Non-pigmented ciliary epithelial cell (primary cell): Measurements from ENCODE around the gene PDE8A.
"Not testable (repeated sequence)": the region's sequence is repeated elsewhere in the genome, so short reads cannot be mapped to it uniquely, and the experiment has no call there.

ENCODE experiments used
- DNase-seq: peaks from one replicate; pipeline ENCODE4 v3.0.0-alpha.2; 2010; ENCODE audit warnings: low read depth

Gene PDE8A

DNA sequence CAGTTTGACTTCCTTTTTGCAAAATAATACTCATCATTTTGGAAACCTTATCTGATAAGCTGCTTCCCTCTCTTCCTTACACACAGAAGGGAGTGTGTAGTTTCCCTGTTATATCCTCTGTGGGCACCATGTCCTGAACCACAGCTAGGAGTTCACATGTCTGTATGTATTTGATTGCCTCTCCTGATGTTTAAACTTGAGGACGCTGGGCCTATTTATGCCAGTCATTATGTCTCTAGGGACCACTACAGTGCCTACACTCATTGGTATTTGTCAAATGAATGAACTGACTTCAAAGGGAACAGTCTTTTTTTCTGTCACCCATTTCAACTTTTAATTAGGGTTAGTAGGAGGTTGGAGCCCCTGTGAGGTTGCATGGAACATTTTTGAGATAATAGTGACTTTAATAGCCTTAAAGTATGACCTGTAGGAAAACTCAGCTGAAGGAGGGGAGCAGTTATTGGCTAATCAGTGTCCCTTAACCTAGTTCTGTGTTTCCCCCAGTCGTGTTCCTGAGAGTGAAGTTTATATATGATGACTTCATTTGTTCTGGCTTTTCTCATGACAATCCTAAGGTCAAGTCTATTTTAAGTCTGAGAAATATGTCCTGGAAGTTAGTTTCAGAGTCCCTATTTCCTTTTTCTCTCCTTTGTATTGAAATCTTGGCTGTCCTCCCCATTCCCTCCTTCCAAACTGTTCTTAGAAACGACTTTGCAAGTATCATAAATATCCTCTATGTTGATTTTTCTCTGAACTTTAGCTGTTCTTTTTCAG, 28.9 kb downstream of the PDE8A start:
- no peak for DNase-seq

DNA sequence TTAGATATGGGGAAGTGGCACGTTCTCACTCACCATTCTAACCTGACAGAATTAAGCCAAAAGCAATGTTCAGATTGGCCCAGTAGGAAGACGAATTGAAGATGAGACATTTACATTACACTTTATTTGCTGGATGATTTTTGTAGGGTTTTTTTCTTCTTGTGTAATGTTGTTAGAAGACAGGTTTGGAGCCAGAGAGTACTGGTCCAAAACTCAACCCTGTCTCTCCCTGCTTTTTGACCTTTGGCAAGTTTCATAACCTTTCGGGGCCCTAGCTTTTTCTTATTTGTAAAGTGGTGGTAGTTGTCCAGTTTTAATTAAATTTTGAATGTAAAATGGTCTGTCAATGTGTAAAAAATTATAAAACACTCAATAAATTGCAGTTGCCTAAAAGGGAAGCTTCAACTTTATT, 29.5 kb downstream of the PDE8A start:
- no peak for DNase-seq

DNA sequence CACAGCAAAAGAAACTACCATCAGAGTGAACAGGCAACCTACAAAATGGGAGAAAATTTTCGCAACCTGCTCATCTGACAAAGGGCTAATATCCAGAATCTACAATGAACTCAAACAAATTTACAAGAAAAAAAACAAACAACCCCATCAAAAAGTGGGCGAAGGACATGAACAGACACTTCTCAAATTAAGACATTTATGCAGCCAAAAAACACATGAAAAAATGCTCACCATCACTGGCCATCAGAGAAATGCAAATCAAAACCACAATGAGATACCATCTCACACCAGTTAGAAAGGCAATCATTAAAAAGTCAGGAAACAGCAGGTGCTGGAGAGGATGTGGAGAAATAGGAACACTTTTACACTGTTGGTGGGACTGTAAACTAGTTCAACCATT, 30.1 kb downstream of the PDE8A start:
- DNase-seq = not testable (repeated sequence)

DNA sequence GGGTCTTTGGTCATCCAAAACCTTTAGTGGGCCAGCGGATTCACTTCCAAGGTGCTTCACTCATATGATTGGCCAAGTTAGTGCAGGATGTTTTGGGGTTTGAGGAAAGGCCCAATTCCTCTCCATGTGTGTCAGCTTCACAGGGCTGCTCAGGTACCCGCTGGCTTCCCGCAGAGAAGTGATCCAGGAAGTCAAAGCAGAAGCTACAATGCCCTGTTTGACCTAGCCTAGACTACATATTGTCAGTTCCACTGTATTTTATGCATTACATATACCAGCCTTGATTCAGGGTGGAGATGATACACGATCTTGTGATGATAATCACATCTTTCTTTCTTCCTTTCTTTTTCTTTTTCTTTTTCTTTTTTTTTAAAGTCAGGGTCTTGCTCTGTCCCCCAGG, 32.1 kb downstream of the PDE8A start:
- DNase-seq = no peak

DNA sequence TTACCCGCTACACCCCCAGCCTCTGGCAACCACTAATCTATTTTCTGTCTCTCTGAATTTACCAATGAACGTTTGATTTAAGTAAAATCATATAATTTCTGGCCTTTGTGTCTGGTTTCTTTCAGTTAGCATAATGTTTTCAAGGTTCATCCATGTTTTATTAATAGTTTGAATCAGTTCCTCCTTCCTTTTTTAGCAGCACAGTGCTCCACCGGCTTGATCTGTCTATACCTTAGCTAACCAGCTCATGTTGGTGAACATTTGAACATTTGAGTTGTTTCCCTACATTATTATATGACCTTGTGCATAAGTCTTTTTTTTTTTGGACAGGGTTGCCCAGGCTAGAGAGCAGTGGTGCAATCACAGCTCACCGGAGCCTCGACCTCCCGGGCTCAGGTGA, 33.3 kb downstream of the PDE8A start:
- no peak for DNase-seq

DNA sequence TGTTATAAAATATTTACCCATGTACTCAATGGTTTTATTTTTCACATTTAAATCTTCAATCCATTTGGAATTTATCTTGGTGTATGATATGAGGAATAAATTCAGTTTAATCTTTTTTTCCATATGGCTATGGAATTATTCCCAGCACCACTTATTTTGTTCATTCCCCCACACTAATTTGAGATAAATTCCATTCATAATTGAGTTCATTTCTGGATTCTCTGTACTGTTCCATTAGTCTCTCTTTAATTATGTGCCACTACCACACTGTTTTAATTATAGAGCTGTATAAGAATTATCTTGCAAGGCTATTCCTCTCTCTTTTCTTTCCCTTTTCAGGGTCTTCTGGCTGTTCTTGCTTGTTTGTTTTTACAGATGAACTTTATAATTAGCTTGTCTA, 34.6 kb downstream of the PDE8A start:
- DNase-seq = no peak

DNA sequence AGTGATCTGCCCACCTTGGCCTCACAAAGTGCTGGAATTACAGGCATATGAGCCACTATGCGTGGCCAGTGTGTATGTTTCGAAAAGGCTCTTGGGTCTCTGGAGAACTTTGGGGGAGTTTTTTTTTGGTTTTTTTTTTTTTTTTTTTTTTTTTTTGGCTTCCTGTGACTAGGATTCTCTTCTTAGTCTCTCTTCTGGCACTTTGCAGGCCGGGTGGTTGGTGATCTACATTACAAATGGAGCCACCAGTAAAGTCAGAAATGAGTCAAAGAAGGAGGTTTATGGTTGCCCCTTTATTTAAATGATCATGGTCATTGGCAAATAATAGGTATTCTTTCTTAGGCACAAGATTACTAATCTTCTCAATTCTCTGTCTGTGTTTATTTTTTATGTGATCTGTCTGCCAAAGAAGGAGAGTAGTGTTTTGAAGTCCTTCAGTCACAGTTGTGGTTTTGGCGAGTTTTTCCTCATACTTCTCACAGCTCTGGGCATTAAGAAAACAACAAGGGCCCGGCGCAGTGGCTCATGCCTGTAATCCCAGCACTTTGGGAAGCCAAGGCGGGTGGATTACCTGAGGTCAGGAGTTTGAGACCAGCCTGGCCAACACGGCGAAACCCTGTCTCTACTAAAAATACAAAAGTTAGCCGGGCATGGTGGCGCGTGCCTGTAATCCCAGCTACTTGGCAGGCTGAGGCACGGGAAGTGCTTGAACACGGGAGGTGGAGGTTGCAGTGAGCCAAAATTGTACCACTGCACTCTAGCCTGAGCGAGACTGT, 38.3 kb downstream of the PDE8A start:
- no peak for DNase-seq

DNA sequence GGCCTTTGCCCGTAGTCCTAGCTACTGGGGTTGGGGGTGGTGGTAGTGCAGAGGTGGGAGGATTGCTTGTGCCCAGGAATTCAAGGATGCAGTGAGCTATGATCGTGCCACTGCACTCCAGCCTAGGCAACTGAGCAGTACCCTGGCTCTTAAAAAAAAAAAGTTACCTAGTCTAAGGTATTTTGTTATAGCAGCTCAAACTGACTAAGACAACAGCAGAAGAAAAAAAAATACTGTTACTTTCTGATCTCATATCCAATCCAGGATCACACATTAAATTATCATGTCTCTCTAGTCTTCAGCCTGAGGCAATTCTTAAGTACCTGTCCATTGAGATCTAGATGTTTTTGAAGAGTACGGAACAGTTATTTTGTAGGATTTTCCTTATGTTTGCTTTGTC, 39.8 kb downstream of the PDE8A start:
- DNase-seq = no peak

DNA sequence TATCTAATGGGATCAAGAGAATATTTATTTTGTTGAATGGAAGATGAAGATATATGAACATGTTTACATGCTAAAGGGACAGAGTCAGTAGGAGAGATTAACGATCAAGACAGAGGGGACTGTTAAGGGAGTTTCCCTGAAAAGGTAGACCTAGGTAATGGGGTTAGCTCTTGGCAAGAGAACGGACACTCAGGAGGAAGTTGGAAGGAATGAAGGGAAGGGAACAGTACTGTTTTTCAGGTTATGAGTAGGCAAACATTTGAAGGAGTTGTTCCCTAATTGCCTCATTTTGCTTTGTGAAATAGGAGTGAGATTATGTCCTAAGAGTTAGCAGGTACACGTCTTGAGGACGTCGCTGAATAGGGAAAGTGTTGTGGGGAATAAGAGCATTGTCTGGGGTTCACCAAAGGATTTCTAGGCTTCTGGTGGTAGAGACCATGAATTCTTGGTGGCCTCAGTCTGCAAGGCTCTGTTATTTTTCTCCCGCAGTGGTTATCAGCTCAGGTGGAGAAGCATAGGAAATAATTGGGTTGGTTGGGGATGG, 41.3 kb downstream of the PDE8A start:
- no peak for DNase-seq

DNA sequence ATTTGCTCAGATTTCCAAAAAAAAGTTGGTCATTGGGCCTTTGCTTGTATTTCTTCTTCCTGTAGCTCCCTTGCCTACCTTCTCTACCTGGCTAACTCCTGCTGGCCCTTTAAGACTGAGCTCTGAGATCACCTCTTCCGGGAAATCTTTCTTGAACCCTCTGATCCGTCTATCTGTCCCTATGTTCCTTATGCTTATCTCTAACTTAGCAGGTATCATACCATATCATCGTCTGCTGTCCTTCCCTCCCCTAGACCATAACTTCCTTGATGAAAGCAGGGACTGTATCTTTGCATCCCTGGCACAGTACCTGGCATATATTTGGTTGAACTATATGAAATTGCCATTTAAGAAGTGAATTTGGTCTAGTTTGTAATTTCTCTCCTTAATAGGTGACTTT, 42.3 kb downstream of the PDE8A start:
- no peak for DNase-seq

DNA sequence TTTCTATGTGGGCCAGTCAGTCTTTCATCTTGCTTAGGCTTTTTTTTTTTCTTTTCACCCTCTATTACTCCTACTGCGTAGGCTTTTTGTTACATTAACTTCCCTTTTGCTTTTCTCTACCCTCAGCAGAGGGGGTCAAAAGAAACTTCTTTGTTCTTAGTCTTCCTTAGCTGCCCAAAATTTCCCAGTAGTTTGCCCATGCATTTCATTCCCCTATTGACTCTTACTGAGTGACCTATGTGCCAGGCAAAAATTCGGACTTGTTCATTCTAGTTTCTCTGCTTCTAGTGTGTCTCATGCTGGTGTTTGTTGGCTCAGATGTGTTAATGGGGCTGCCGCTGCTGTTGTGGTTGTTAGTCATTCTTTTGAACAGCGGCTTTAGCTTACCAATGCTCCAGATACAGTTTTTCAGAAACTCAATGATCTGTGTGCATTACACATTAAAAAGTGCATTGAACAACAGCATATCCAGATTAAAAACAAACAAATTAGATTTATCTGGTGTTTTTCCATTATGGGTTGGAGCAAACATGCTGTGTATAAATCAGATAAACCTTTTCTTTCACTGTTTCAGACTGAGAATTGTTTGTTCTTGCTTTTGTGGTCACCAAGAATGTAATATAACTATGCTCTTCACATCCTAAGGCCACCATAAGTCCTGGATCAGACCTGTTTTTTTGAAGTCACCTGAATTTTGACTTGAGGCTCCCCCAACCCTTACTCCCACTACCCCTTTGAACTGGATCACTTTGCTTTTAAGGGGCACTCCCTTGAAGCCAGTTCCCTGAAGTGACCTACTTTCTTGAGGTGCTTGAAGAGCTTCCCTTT, 43.1 kb downstream of the PDE8A start:
- no peak for DNase-seq

DNA sequence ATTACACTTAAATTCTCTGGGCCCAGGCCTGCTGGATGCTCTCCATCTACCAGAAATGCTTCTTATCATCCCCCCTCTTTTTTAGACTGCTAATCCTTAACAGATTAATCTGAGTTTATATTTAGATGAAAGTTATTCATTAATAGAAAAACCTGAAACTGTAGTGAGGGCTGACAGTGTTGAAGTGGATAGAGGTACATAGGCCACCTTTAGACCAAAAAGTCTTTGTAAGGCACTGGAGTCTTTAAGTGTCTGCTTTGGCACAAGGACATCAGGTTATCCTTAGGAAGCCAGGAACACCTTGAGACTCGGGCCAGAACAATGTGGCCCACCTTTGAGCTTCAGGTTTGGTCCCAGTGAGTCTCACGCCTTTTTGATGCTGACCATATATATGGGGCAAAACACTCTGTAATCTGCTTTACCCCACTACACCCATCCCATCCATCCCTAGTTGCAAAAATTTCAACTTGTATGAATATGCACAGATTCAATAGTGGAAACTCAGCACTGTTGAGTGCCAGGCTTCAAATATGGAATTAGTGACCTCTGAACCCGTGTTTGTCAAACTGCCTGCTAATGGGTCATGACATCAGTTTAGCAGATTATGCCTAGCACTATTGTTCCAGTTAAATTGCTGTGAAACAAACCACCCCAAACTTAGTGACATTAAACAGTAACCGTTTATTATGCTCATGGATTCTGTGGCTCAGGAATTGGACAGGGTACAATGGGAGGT, 44.0 kb downstream of the PDE8A start:
- DNase-seq = no peak

DNA sequence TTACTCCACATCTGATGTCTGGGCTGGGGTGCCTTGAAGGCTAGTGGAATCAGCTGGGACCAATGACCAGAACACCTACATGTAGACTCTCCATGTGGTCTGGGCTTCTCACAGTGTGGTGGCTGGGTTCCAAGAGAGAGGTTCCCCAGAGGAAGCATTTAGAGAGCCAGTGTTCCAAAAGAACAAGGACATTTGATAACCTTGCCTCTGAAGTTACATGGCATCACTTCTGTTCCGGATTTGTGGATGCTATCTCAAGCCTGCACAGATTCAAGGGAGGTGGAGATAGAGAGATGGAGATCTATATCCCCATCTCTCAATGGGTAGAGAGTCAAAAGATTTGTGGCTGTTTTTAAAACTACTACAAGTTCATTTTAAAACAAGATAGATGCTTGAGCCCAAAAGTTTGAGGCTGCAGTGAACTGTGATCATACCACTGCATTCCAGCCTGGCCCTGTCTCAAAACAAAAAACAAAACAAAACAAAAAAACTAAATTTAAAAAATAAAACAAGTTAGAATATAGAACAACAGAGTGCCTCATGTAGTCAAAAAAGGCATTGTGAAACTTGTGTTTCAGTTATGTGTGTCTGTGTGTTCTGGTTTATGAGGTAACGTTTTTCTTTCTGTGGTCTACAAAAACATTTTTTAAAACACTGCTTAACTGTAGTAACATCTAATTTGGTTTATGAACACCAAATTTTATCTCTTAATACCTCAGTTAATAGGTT, 44.8 kb downstream of the PDE8A start:
- DNase-seq = no peak

DNA sequence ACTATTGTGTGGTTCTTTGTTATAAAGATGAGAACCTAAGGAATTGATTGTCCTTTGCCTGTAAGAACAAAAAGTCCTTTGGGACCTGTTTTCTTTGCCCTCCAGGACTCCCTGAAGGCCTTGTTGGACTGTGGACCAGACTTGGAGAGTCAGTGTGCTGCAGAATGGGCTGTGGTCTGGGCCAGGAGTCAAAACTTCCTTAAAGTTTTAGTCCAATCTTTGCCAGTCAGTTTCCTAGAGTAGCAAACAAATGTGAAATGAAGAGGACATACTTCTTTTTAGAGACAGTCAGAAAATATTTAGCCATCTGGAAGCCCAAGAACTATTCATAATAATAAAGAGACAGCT, 45.4 kb downstream of the PDE8A start:
- DNase-seq = no peak

DNA sequence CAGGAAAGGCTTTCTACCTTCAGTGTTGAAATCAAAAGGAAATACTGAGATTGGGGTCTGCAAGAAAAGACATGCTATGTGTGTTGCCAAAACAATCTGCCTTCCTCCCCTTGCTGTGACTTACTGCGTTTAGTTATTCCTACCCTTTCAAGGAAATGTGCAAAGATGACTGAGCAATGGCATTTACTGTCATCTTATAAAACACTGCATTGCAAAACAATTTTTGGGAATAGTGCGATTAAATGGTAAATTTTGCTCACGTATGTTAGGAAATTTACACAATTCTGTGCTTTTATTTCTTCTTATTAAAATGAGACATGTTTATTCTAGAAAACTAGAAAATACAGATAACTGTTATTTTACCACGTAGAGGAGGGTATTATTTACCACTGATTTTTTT, 45.8 kb downstream of the PDE8A start:
- no peak for DNase-seq

DNA sequence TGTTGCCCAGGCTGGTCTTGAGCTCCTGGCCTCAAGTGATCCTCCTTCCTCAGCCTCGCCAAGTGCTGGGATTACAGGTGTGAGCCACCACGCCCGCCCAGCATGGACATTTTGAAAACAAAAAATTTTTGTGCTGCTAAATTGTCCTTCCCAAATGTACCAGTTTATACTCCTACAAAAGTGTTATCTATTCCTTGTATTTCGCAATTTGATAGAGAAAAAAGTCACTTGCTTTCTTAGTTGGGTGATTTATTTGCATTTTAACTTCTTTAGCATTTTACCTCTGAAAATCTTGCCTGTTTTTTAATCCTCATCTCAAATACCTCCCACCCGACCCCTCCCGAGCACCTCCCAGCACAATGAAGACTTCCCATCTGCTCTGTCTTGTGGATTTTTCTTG, 46.8 kb downstream of the PDE8A start:
- no peak for DNase-seq

DNA sequence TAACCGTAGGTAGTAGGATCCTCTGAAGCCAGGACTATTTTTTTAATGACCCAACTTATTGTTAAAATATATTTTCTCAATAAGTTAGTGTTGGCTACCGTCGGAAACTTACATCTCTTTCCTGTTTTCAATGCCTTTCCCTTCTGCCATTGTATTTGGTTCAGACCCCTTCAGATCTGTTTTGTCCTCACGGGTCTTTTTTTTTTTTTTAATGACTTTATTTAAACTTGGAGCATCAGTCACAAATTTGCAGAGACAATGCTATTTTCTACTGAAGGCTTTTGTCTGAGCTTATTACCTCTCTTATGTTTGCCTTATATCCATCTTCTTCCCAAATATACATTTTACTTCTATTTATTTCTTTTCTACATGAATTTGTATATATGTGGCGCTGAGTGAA, 47.6 kb downstream of the PDE8A start:
- no peak for DNase-seq

DNA sequence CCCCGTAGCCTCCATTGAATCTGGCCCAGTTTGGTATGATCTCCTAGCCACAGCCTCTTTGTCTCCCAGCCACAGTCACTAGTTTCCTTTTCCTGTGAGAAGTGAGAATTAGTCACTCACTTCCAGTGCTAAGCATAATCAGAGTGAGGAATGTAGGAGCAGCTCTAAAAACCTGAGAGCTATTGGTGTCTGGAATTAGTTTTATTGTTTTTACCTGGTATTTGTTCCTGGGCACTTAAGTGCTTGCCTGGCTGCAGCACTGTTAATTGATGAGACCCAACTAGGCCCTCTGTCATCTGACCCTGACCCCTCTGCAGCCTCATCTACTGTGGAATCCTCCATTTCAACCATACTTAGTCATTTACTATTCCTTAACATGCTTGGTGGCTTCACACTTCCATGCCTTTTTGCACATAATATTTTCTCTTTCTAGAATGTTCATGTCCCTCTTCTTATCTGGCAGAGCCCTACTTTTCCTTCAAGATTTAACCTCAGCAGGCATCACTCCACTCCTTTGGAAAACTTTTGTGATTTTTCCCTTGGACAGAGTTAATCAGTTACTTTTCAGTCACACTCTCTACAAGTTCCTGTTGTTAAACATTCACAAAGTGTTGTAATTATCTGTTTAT, 48.8 kb downstream of the PDE8A start:
- no peak for DNase-seq

DNA sequence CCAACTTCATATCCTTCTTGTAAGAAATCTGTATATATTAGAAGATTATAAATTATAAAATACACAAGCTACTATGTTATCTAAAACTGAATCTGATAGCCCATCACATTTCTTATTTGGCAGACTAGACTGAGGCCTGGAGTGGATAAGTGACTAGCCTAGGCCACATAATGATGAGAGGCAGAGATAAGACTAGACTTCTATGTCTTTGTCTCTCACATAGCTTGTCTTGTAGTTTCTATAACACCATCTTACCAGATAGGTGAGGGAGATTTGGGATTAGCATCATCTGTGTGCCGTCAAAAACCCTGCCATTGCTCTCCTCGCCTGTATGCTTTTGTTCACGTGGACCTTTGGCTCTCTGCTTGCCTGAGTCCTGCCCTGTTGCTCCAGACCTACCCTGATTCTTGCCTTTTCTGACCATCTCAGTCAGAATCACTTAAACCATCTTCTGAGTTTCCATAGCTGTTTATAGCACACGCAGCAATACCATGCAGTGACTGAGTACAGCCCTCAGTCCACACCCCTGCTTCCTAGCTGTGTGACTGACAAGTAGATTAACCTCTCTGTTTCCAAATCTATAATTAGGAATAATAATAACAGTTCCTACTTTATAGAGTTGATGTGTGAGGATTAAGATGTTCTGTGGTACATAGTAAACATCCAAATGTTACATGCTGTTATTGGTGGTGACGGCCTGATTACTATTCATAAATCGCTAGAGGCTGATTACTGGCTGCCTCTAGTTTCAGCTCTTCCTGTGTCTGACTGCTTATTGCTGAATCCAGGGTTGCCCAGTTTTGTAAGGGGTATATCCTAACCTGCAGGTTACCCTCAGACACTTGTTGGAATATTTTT, 49.7 kb downstream of the PDE8A start:
- no peak for DNase-seq
